Measurements from ENCODE around the gene EDC4. TPM values are rescaled to one million over a fixed set of nuclear protein-coding genes. Genes with fewer than 3 reads are reported as not detected.

The EDC4 gene
- total and polyA plus RNA-seq, 10 donors: 27.6 to 71.3 (median 59.4) TPM

DNA sequence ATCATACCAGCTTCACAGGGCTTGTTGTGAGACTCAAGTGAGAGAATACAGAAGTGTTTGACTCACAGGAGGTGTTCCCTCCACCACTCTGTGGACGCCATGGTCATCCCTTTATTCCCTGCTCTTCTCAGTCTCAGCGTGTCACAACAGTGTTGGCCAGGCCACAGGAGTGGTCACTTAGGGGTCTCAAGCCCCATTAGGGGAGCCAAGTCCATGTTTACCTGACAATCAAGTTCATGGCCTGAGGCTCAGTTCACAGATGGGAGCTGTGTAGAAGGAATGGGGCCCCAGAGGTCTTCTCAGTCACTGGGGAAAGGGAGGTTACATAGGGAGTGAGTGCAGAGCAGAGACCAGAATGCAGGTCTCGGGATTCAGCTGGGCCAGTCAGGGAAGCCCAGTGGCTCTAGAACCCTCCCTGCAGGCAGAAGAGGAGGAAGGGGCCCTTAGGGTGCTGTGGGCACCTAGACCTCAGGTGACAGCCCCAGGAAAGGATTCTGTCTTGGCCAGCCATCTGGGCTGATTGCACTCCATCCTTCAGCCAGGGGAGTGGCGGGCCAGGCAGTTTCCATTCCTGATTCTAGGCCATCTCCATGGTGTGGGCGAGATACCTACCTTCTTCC lies 15.8 kb upstream of the EDC4 start:
- Histone ChIP-seq H3K27ac (peak overlapping the region in 2 of 8 donors; percentile 19 to 45), H3K36me3 (peaks cover 0 to 29% (median 11%) of the 10 kb centered on the region in 6 donors), H3K27me3 (replicated peaks in 1 of 7) (no peaks in the 10 kb centered on the region), H3K4me3 (no peak overlapping the region), H3K9me3 (no peaks in the 10 kb centered on the region), H3K4me1 (peaks cover 0 to 52% (median 20%) of the 10 kb centered on the region in 6 donors)
- WGBS, 5 donors: 89 to 98% (median 94%) methylated on average over 4 to 5 of the region's 5 CpGs
- TF ChIP-seq POLR2AphosphoS5 (IDR thresholded peaks at IDR 0.05) (no peak), POLR2A (IDR thresholded peaks at IDR 0.05) (no peak)
- TF ChIP-seq, protein P1, sequence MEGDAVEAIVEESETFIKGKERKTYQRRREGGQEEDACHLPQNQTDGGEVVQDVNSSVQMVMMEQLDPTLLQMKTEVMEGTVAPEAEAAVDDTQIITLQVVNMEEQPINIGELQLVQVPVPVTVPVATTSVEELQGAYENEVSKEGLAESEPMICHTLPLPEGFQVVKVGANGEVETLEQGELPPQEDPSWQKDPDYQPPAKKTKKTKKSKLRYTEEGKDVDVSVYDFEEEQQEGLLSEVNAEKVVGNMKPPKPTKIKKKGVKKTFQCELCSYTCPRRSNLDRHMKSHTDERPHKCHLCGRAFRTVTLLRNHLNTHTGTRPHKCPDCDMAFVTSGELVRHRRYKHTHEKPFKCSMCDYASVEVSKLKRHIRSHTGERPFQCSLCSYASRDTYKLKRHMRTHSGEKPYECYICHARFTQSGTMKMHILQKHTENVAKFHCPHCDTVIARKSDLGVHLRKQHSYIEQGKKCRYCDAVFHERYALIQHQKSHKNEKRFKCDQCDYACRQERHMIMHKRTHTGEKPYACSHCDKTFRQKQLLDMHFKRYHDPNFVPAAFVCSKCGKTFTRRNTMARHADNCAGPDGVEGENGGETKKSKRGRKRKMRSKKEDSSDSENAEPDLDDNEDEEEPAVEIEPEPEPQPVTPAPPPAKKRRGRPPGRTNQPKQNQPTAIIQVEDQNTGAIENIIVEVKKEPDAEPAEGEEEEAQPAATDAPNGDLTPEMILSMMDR (IDR thresholded peaks at IDR 0.05 in 8 of 11, conservative IDR thresholded peaks at IDR 0.05 in 3 of 11): no peak
- DNase-seq: no peak
- intact Hi-C loops (cut with DNase I; ENCODE audit: low total_unique reads): no loop called here

DNA sequence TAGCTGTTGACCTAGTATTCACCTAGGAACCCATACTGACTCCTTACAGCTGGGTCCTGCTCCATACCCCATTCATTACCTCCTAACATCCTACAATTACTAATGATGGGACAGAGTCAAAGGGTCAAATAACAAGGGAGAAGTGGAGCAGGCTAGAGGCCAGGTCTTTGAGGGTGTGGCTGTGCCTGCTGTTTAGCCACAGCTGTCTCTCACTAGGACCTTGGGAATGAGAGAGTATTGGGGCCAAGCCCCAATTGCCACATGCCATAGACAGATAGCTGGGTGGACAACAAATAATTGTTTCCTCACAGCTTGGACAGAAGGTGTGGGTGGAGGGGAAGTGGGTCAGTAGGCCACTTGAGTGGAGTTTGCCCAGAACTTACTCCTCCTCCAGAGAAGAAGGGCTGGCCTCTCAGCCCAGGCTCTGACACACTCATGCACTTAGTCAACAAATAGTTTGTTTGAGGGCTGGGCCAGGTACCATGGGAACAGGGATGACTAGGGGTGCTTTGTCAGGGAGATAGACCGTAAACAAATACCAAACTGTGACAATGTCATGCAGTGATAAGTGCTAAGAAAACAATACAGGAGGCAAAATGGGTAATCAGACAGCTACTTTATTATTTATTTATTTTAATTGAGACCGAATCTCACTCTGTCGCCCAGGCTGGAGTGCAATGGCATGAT lies 15.2 kb upstream of the EDC4 start:
- Histone ChIP-seq H3K4me3 (no peak overlapping the region), H3K9me3 (no peaks in the 10 kb centered on the region), H3K27ac (peak overlapping the region in 3 of 8 donors; percentile 7 to 45 (median 29)), H3K4me1 (peaks cover 0 to 48% (median 20%) of the 10 kb centered on the region in 6 donors), H3K36me3 (peaks cover 0 to 34% (median 11%) of the 10 kb centered on the region in 6 donors), H3K27me3 (replicated peaks in 1 of 7) (no peaks in the 10 kb centered on the region)
- TF ChIP-seq POLR2A (IDR thresholded peaks at IDR 0.05) (no peak), POLR2AphosphoS5 (IDR thresholded peaks at IDR 0.05) (no peak)
- TF ChIP-seq, protein P1 (IDR thresholded peaks at IDR 0.05 in 8 of 11, conservative IDR thresholded peaks at IDR 0.05 in 3 of 11): no peak
- DNase-seq: no peak
- intact Hi-C loops (cut with DNase I; ENCODE audit: low total_unique reads): no loop called here
- WGBS, 5 donors: 73 to 92% (median 89%) methylated on average over 3 of the region's 3 CpGs

DNA sequence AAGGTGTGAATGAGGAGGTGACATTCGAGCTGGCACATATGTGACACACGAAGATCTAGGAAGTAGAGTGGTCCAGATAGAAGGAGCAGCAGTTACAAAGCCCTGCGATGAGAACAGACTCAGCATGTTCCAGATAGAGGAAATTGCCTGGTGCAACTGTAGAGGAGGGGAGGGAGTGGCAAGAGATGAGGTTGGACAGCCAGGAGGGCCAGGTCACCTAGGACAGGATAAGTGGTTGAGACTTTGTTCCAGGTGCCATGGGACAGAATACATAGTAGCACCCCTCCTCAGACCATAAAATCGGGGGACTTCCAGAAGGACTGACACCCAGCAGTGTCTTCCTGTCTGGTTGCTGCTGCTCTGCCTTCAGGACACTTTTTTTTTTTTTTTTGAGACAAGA lies 14.4 kb upstream of the EDC4 start:
- DNase-seq: no peak
- 61 to 82% (median 67%) methylated on average over 4 of the region's 4 CpGs for WGBS, 5 donors
- H3K4me3 ChIP-seq: no peak overlapping the region
- peaks cover 0 to 45% (median 20%) of the 10 kb centered on the region in 6 donors for H3K4me1 ChIP-seq
- peaks cover 0 to 34% (median 11%) of the 10 kb centered on the region in 6 donors for H3K36me3 ChIP-seq
- intact Hi-C loops (cut with DNase I; ENCODE audit: low total_unique reads): no loop called here
- no peaks in the 10 kb centered on the region for H3K9me3 ChIP-seq
- no peaks in the 10 kb centered on the region for H3K27me3 ChIP-seq (replicated peaks in 1 of 7)
- TF ChIP-seq, protein P1 (IDR thresholded peaks at IDR 0.05 in 8 of 11, conservative IDR thresholded peaks at IDR 0.05 in 3 of 11): no peak
- no peak for TF ChIP-seq POLR2AphosphoS5 (IDR thresholded peaks at IDR 0.05)
- no peak for TF ChIP-seq POLR2A (IDR thresholded peaks at IDR 0.05)
- peak overlapping the region in 2 of 8 donors; percentile 29 to 39 for H3K27ac ChIP-seq

All from spleen (tissue), 11 donors.